Measurements from ENCODE around the gene PHB1.

Gene PHB1

GRCh38 chr17:49414622-49415350, at the start of gene PHB1:
PHB1 (minus strand) TSS chr17:49414882; CDS start chr17:49413264, 1,618 bp downstream.
- DNase-seq = peak; percentile 98

GRCh38 chr17:49464049-49464448, 49.4 kb upstream of the PHB1 start:
- no peak for DNase-seq

- DNase-seq = no peak
Observed at GRCh38 chr17:49461580-49461979, 46.9 kb upstream of the PHB1 start.

- DNase-seq = no peak
Observed at GRCh38 chr17:49460401-49460800, 45.7 kb upstream of the PHB1 start.

GRCh38 chr17:49459401-49459984, 44.8 kb upstream of the PHB1 start:
- DNase-seq = no peak

GRCh38 chr17:49457564-49458535, 43.2 kb upstream of the PHB1 start:
- DNase-seq = no peak

GRCh38 chr17:49456183-49456965, 41.7 kb upstream of the PHB1 start:
- DNase-seq = no peak

- no peak for DNase-seq
Observed at GRCh38 chr17:49455272-49455861, 40.7 kb upstream of the PHB1 start.

- DNase-seq = no peak
Observed at GRCh38 chr17:49454050-49454449, 39.4 kb upstream of the PHB1 start.

GRCh38 chr17:49452661-49453060, 38.0 kb upstream of the PHB1 start:
- no peak for DNase-seq

GRCh38 chr17:49452201-49452600, 37.5 kb upstream of the PHB1 start:
- DNase-seq = no peak

GRCh38 chr17:49450735-49451134, 36.1 kb upstream of the PHB1 start:
- no peak for DNase-seq

GRCh38 chr17:49450181-49450580, 35.5 kb upstream of the PHB1 start:
- DNase-seq = no peak

GRCh38 chr17:49447628-49448302, 33.1 kb upstream of the PHB1 start:
- no peak for DNase-seq

GRCh38 chr17:49445591-49445990, 30.9 kb upstream of the PHB1 start:
- DNase-seq = no peak

- DNase-seq = no peak
Observed at GRCh38 chr17:49444384-49444783, 29.7 kb upstream of the PHB1 start.

GRCh38 chr17:49443862-49444261, 29.2 kb upstream of the PHB1 start:
- no peak for DNase-seq

GRCh38 chr17:49442041-49442440, 27.4 kb upstream of the PHB1 start:
- no peak for DNase-seq

- no peak for DNase-seq
Observed at GRCh38 chr17:49441578-49441977, 26.9 kb upstream of the PHB1 start.

GRCh38 chr17:49440581-49440980, 25.9 kb upstream of the PHB1 start:
- DNase-seq = no peak

GRCh38 chr17:49439673-49440571, 25.2 kb upstream of the PHB1 start:
- no peak for DNase-seq
